Smooth muscle cell (in vitro differentiated cells): ENCODE measurements around the gene SLC52A3. TPM values are rescaled to one million over a fixed set of nuclear protein-coding genes. Genes with fewer than 3 reads are reported as not detected.
"Not testable (repeated sequence)": the region's sequence is repeated elsewhere in the genome, so short reads cannot be mapped to it uniquely, and the experiment has no call there.

Experiments used
- DNase-seq: peaks from one replicate; lab custom pipeline; 2025; ENCODE audit not compliant: unreplicated experiment; lab: John Stamatoyannopoulos, UW
- H2AFZ ChIP-seq: fragments of 200-600 bp; sonication (generic); 2 replicates; pipeline ENCODE4 v1.6.0; 2016; ENCODE audit warnings: antibody characterized with exemption, low read depth, mild to moderate bottlenecking
- H3F3A ChIP-seq: fragments of 200-600 bp; sonication (generic); 2 replicates; pipeline ENCODE4 v1.6.0; 2017; ENCODE audit warnings: antibody characterized with exemption, low read depth
- H3K27ac ChIP-seq: fragments of 200-600 bp; sonication (generic); 2 replicates; pipeline ENCODE4 v1.5.1; 2016; ENCODE audit warnings: low read depth, mild to moderate bottlenecking
- H3K27me3 ChIP-seq: fragments of 200-600 bp; sonication (generic); 2 replicates; pipeline ENCODE4 v1.6.1; 2016; ENCODE audit warnings: low read depth, mild to moderate bottlenecking
- H3K36me3 ChIP-seq: fragments of 200-600 bp; sonication (generic); 2 replicates; pipeline ENCODE4 v1.5.1; 2016; ENCODE audit warnings: low read depth
- H3K4me1 ChIP-seq: fragments of 200-600 bp; sonication (generic); 2 replicates; pipeline ENCODE4 v1.5.1; 2016; ENCODE audit warnings: low read depth
- H3K4me2 ChIP-seq: fragments of 200-600 bp; sonication (generic); 2 replicates; pipeline ENCODE4 v1.6.0; 2016; ENCODE audit warnings: mild to moderate bottlenecking
- H3K4me3 ChIP-seq: fragments of 200-600 bp; sonication (generic); 2 replicates; pipeline ENCODE4 v1.5.1; 2016; ENCODE audit warnings: mild to moderate bottlenecking
- H3K79me2 ChIP-seq: fragments of 200-600 bp; sonication (generic); 2 replicates; pipeline ENCODE4 v1.6.0; 2016; ENCODE audit warnings: low read depth, mild to moderate bottlenecking
- H3K9ac ChIP-seq: fragments of 200-600 bp; sonication (generic); 2 replicates; pipeline ENCODE4 v1.6.0; 2016; ENCODE audit warnings: low read depth
- H3K9me3 ChIP-seq: fragments of 200-600 bp; sonication (generic); replicated peaks from 2 replicates; pipeline ENCODE4 v1.5.1; 2016; ENCODE audit warnings: low read depth
- H4K20me1 ChIP-seq: fragments of 200-600 bp; sonication (generic); 2 replicates; pipeline ENCODE4 v1.6.0; 2016; ENCODE audit warnings: low read depth
- WGBS: methylation state at CpG from one replicate; pipeline ENCODE4 v1.1.7; 2016; ENCODE audit warnings: low lambda C conversion rate; 5-methylcytosine and 5-hydroxymethylcytosine counted together
- polyA plus RNA-seq: library from polyadenylated mRNA; unstranded; fragments of >200 nt; fragmentation: Nextera tagmentation; extraction: Ambion mirVana; gene quantifications from 2 replicates; pipeline ENCODE4 v1.2.1, GENCODE V29; 2016
- total RNA-seq: library from RNA; depleted of rRNA; stranded (reverse); fragments of >200 nt; gene quantifications from 2 replicates; pipeline ENCODE4 v1.2.3, GENCODE V29; 2014
- TF ChIP-seq, protein P1 (sequence below): fragments of 200-600 bp; sonication (generic); IDR thresholded peaks from 2 replicates; pipeline ENCODE4 v1.5.1; 2017; ENCODE audit warnings: borderline replicate concordance, mild to moderate bottlenecking, antibody characterized with exemption; ENCODE audit not compliant: insufficient read depth, poor library complexity, severe bottlenecking

The SLC52A3 gene
- total and polyA plus RNA-seq, 2 experiments from 2014 or later: 0.36 TPM; not detected in 1

DNA sequence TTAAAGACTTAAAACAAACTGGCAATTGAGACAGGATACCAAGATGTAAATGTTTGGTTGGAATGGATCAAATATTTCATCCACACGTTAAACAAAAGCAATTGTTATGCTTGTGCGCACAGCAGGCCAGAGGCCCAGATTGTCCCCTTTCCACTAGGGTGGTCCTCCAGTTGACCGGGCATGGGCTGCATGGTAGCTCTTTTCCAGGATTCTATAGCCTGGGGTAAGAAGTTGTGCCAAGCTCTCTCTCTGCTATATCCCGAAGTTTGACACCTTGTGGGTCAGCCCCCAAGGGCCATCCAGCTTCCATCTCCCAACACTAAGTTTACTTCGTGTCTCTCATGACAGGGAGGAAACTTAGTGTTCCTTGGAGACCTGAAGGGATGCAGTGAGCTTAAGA lies 30.4 kb upstream of the SLC52A3 start:
- not testable (repeated sequence) for H3K27me3 ChIP-seq, H3K9me3 ChIP-seq, DNase-seq, H4K20me1 ChIP-seq, H3K4me2 ChIP-seq, H3K79me2 ChIP-seq, H3K27ac ChIP-seq, H2AFZ ChIP-seq, H3K36me3 ChIP-seq, H3K9ac ChIP-seq, H3K4me3 ChIP-seq, H3F3A ChIP-seq, H3K4me1 ChIP-seq
- 88% methylated on average over 5 of the region's 5 CpGs for WGBS

DNA sequence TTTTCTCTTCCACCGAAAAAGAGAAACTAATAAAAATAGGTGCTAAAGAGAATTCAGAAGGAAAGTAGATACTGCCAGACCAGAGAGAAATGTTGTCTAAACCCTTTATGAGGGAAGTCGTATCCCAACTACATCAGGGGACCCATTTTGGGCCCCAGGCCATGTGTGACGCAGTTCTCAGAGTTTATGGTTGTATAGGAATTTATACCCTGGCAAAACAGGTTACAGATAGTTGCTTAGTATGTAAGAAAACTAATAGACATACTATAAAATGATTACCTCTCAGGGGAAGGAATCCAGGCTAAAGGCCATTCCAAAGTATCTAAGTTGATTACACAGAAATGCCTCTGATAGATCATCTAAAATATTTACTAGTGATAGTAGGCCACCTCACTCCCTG lies 28.6 kb upstream of the SLC52A3 start:
- Histone ChIP-seq H4K20me1 (no peaks in the 10 kb centered on the region), H3F3A (no peaks in the 10 kb centered on the region), H3K79me2 (no peaks in the 10 kb centered on the region), H3K4me1 (no peaks in the 10 kb centered on the region), H3K9me3 (no peaks in the 10 kb centered on the region), H3K36me3 (no peaks in the 10 kb centered on the region), H3K27me3 (no peaks in the 10 kb centered on the region), H3K4me3 (no peak overlapping the region), H2AFZ (no peak overlapping the region), H3K9ac (no peak overlapping the region), H3K27ac (no peak overlapping the region), H3K4me2 (no peak overlapping the region)
- DNase-seq: no peak
- TF ChIP-seq, protein P1, sequence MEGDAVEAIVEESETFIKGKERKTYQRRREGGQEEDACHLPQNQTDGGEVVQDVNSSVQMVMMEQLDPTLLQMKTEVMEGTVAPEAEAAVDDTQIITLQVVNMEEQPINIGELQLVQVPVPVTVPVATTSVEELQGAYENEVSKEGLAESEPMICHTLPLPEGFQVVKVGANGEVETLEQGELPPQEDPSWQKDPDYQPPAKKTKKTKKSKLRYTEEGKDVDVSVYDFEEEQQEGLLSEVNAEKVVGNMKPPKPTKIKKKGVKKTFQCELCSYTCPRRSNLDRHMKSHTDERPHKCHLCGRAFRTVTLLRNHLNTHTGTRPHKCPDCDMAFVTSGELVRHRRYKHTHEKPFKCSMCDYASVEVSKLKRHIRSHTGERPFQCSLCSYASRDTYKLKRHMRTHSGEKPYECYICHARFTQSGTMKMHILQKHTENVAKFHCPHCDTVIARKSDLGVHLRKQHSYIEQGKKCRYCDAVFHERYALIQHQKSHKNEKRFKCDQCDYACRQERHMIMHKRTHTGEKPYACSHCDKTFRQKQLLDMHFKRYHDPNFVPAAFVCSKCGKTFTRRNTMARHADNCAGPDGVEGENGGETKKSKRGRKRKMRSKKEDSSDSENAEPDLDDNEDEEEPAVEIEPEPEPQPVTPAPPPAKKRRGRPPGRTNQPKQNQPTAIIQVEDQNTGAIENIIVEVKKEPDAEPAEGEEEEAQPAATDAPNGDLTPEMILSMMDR: no peak
- WGBS: 96% methylated on average over 3 of the region's 3 CpGs

DNA sequence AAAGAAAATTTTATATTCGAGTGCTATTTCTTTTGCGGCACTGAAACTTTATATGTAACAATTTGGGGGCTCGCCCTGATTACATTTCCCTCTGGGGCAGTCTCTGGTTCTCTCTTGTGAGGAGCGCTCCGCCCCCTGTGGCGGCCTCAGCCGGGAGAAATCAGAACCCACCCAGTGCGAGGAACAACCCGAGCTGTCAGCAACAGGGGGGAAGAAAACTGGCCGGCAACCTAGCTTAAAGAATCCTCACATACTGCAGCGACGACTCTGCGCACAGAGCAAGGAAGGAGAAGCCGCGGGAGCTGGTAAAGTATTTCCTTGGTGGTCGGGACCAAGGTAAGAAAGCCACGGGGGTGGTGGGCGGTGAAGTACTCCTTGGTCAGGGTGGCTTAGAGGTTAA lies 23.9 kb upstream of the SLC52A3 start:
- DNase-seq: no peak
- Histone ChIP-seq H2AFZ (no peak overlapping the region), H3K36me3 (no peaks in the 10 kb centered on the region), H3K9me3 (no peaks in the 10 kb centered on the region), H3F3A (no peaks in the 10 kb centered on the region), H3K27me3 (no peaks in the 10 kb centered on the region), H3K9ac (no peak overlapping the region), H3K4me1 (no peaks in the 10 kb centered on the region), H3K4me2 (no peak overlapping the region), H3K79me2 (no peaks in the 10 kb centered on the region), H3K27ac (no peak overlapping the region), H3K4me3 (no peak overlapping the region), H4K20me1 (no peaks in the 10 kb centered on the region)
- TF ChIP-seq, protein P1: no peak
- 94% methylated on average over 18 of the region's 18 CpGs for WGBS

DNA sequence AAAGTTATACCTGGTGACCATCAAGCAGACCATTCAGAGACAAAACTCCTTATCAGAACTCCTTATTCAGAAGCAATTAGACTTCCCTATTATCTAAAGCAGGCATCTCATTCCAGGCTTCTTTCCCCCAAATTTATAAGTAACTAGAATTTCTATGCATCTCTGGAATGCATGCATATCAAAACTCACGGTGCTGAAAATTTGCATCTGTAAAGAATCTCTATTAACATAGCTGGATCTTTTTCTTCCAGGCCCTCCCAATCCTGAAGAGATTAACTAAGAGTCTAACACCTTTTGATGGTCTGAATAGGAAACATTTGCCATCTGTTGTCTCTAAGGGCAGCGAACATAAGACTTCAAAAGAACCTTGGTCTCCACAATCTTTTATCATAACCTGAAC lies 22.8 kb upstream of the SLC52A3 start:
- no peak overlapping the region for H3K27ac ChIP-seq
- 54% methylated on average over 2 of the region's 2 CpGs for WGBS
- no peaks in the 10 kb centered on the region for H4K20me1 ChIP-seq
- H3K36me3 ChIP-seq: no peaks in the 10 kb centered on the region
- no peak overlapping the region for H2AFZ ChIP-seq
- H3K9ac ChIP-seq: no peak overlapping the region
- TF ChIP-seq, protein P1: no peak
- no peaks in the 10 kb centered on the region for H3K79me2 ChIP-seq
- no peak for DNase-seq
- no peaks in the 10 kb centered on the region for H3F3A ChIP-seq
- no peak overlapping the region for H3K4me2 ChIP-seq
- no peaks in the 10 kb centered on the region for H3K4me1 ChIP-seq
- no peaks in the 10 kb centered on the region for H3K9me3 ChIP-seq
- H3K4me3 ChIP-seq: no peak overlapping the region
- H3K27me3 ChIP-seq: no peaks in the 10 kb centered on the region
